Esophagus muscularis mucosa (tissue), 4 donors: ENCODE measurements around the gene CLIC4.

Experiments used
- EP300 ChIP-seq: sonication (generic); formaldehyde crosslinking; IDR thresholded peaks from one replicate; pipeline ENCODE4 v1.6.1; 2017; ENCODE audit warnings: antibody characterized with exemption
- POLR2A ChIP-seq: fragments of 450-650 bp; IDR thresholded peaks from one replicate; pipeline ENCODE4 v1.6.1; 2017; ENCODE audit warnings: antibody characterized with exemption, moderate library complexity, mild to moderate bottlenecking, low read depth
- POLR2AphosphoS5 ChIP-seq, 2 donors: sonication (generic); formaldehyde crosslinking; IDR thresholded peaks; one replicate each; pipeline ENCODE4 v1.6.1; 2017; ENCODE audit warnings: antibody characterized with exemption in 2 of 2
- TF ChIP-seq, protein P1 (sequence below), 3 experiments: fragments of 200-600 bp in 2 of 3; fragments of 450-650 bp in 1 of 3; sonication (generic) in 2 of 3; IDR thresholded peaks; one replicate each; pipeline ENCODE4 v1.5.1; 2017 to 2019; ENCODE audit warnings: antibody characterized with exemption in 3 of 3, mild to moderate bottlenecking in 2 of 3, moderate library complexity in 1 of 3

DNA sequence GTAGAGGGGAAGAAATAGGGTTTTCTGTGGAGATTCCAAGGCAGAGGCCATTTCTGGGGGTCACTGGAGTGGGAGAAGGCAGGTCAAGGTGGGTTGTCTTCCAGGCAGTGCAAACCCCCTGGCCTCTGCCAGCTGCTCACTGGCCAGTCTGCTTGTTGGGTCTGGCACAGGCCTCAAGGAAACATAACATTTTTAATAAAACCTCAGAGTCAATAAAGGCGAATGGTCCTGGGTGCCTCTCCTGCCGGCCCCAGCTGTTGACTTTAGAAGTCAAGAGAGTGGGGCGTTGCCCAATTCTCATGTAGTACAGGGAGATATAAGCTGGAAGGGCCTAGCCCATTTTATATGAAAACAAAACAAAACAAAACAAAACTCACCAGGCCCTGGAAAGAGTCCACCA, 148.2 kb downstream of the CLIC4 start:
- TF ChIP-seq, protein P1, sequence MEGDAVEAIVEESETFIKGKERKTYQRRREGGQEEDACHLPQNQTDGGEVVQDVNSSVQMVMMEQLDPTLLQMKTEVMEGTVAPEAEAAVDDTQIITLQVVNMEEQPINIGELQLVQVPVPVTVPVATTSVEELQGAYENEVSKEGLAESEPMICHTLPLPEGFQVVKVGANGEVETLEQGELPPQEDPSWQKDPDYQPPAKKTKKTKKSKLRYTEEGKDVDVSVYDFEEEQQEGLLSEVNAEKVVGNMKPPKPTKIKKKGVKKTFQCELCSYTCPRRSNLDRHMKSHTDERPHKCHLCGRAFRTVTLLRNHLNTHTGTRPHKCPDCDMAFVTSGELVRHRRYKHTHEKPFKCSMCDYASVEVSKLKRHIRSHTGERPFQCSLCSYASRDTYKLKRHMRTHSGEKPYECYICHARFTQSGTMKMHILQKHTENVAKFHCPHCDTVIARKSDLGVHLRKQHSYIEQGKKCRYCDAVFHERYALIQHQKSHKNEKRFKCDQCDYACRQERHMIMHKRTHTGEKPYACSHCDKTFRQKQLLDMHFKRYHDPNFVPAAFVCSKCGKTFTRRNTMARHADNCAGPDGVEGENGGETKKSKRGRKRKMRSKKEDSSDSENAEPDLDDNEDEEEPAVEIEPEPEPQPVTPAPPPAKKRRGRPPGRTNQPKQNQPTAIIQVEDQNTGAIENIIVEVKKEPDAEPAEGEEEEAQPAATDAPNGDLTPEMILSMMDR (IDR thresholded peaks at IDR 0.05) = no peak
- TF ChIP-seq POLR2A = no peak
- TF ChIP-seq POLR2AphosphoS5 (IDR thresholded peaks at IDR 0.05) = no peak
- no peak for TF ChIP-seq EP300
